ENCODE results near the gene DNLZ. TPM values are rescaled to one million over a fixed set of nuclear protein-coding genes. Genes with fewer than 3 reads are reported as not detected.

The DNLZ gene
- total and polyA plus RNA-seq, 2 donors (not counting 1 experiment from before 2014, with no cell fraction given) = 23.0 to 42.0 TPM

Other genes starting within 250 kb of the DNLZ start
- 29.6 and 30.4 TPM in 2 replicates for gene TMEM250, start 244.9 kb downstream of the DNLZ start, total RNA-seq
- gene TMEM250, start 244.9 kb downstream of the DNLZ start, polyA plus RNA-seq = 5.6 and 11.1 TPM in 2 replicates
- 0.19 and 0.30 TPM in 2 replicates for gene LHX3, start 158.6 kb downstream of the DNLZ start, total RNA-seq
- gene LHX3, start 158.6 kb downstream of the DNLZ start, polyA plus RNA-seq = 0.07 TPM in 2 replicates
- 139 and 141 TPM in 2 replicates for gene QSOX2, start 117.9 kb downstream of the DNLZ start, total RNA-seq
- 62.9 and 85.0 TPM in 2 replicates for gene QSOX2, start 117.9 kb downstream of the DNLZ start, polyA plus RNA-seq
- gene CCDC187, start 59.6 kb downstream of the DNLZ start, total RNA-seq = 7.6 and 8.2 TPM in 2 replicates
- 1.5 and 3.1 TPM in 2 replicates for gene CCDC187, start 59.6 kb downstream of the DNLZ start, polyA plus RNA-seq
- 6.3 and 6.8 TPM in 2 replicates for gene GPSM1, start 36.2 kb downstream of the DNLZ start, total RNA-seq
- gene GPSM1, start 36.2 kb downstream of the DNLZ start, polyA plus RNA-seq = 2.4 and 6.2 TPM in 2 replicates
- 0.44 and 0.57 TPM in 2 replicates for gene CARD9, start 9.9 kb upstream of the DNLZ start, total RNA-seq
- gene CARD9, start 9.9 kb upstream of the DNLZ start, polyA plus RNA-seq = 1.1 and 1.6 TPM in 2 replicates
- gene SNAPC4, start 36.4 kb upstream of the DNLZ start, total RNA-seq = 15.4 and 15.6 TPM in 2 replicates
- 11.2 and 13.1 TPM in 2 replicates for gene SNAPC4, start 36.4 kb upstream of the DNLZ start, polyA plus RNA-seq
- gene ENTR1, start 46.9 kb upstream of the DNLZ start, total RNA-seq = 86.3 and 94.7 TPM in 2 replicates
- gene ENTR1, start 46.9 kb upstream of the DNLZ start, polyA plus RNA-seq = 77.7 and 110 TPM in 2 replicates
- gene PMPCA, start 46.9 kb upstream of the DNLZ start, total RNA-seq = 64.6 and 72.2 TPM in 2 replicates
- 64.4 and 97.6 TPM in 2 replicates for gene PMPCA, start 46.9 kb upstream of the DNLZ start, polyA plus RNA-seq
- gene INPP5E, start 76.1 kb upstream of the DNLZ start, total RNA-seq = 33.1 and 35.3 TPM in 2 replicates
- gene INPP5E, start 76.1 kb upstream of the DNLZ start, polyA plus RNA-seq = 28.2 and 31.0 TPM in 2 replicates
- gene SEC16A, start 119.3 kb upstream of the DNLZ start, total RNA-seq = 73.4 and 79.5 TPM in 2 replicates
- 31.7 and 41.6 TPM in 2 replicates for gene SEC16A, start 119.3 kb upstream of the DNLZ start, polyA plus RNA-seq
- gene NOTCH1, start 182.3 kb upstream of the DNLZ start, total RNA-seq = 38.5 and 40.6 TPM in 2 replicates
- 16.6 and 19.6 TPM in 2 replicates for gene NOTCH1, start 182.3 kb upstream of the DNLZ start, polyA plus RNA-seq